HT1080 (cell line): ENCODE data around the gene RERE. TPM values are rescaled to one million over a fixed set of nuclear protein-coding genes. Genes with fewer than 3 reads are reported as not detected.
"Not testable (repeated sequence)": the region's sequence is repeated elsewhere in the genome, so short reads cannot be mapped to it uniquely, and the experiment has no call there.

ENCODE experiments used
- DNase-seq: peaks from one replicate; pipeline ENCODE4 v3.0.0-alpha.2; 2015; ENCODE audit warnings: low read depth
- total RNA-seq: library from RNA; depleted of rRNA; stranded (reverse); fragments of >200 nt; shearing (Covaris generic); gene quantifications from 2 replicates; pipeline ENCODE4 v1.2.3, GENCODE V29; 2014

The RERE gene
- total RNA-seq, 1 experiment from 2014 or later, result 12.4 TPM

DNA sequence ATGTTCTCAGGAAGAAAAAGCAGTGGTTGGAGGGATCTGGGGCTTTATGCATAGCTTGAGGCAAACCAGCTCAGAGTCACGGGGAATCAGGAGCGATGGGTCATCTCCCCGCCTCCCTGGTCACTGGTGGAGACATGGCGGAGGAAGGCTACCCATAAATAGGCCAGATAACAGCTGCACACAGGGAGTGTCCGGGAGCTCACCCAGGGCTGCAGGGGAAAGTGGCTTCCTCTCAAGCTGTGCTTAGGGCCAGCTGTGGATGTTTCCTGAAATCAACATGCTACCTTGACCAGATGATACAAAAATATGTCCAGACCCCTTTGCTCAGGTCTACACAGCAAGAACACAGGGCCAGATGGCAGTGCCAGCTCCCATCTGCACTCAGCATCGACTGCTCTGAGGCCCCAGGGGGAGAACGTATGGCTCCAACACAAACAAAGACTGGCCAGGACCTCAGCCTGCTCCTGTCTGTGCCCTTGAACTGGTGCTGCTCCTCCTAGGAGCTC is 27.1 kb upstream of the RERE start:
- DNase-seq, result no peak

DNA sequence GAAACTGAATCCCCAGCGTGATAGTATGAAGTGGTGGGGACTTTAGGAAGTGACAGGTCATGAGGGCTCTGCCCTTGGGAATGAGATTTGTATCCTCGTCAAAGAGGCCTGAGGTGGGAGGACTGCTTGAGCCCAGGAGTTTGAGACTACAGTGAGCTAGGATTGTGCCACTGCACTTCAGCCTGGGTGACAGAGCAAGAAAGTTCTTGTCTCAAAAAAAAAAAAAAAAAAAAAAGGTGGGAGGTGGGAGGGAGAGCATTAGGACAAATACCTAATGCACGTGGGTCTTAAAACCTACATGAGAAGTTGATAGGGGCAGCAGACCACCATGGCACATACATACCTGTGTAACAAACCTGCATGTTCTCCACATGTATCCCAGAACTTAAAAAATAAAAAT is 24.0 kb upstream of the RERE start:
- no peak for DNase-seq

DNA sequence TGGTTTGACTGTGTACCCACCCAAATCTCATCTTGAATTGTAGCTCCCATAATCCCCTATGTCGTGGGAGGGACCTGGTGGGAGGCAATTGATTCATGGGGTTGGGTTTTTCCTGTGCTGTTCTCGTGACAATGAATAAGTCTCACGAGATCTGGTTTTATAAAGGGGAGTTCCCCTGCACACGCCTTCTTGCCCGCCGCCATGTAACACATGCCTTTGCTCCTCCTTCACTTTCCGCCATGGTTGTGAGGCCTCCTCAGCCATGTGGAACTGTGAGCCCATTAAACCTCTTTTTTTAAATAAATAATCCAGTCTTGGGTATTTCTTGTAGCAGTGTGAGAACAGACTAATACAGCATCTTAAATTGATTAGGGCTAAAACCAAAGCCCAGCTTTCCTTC is 22.6 kb upstream of the RERE start:
- no peak for DNase-seq

DNA sequence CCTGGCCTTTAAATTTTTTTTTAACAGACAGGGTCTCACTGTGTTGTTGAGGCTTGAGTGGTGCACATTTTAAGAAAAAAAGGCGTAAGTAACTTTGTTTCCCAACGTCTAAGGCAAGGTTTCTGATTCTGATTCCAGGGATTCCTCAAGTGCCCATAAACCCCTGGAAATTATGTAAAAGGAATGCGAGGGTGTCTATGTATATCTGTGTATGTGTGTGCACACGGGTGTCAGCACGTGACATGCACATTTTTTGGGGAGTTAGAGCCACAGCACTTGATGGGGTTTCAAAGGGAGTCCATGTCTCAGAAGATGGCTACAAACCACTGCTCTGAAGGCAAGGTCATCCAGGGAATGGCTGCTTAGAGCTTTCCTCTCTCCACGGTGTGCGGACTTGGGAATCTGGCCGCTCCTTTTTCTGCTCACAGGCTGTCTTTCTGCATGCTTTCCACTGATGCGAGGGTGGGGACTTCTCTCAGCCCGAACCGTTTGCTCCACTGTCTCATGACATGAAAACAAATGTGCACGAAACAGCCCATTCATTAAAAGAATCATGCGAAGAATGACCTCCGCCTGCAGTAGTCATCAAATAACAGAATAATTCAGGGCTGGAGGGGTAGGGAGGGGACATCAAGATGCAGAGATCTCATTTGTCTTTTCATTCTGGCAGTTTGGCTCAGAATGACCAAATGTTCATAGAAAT is 18.7 kb upstream of the RERE start:
- no peak for DNase-seq

DNA sequence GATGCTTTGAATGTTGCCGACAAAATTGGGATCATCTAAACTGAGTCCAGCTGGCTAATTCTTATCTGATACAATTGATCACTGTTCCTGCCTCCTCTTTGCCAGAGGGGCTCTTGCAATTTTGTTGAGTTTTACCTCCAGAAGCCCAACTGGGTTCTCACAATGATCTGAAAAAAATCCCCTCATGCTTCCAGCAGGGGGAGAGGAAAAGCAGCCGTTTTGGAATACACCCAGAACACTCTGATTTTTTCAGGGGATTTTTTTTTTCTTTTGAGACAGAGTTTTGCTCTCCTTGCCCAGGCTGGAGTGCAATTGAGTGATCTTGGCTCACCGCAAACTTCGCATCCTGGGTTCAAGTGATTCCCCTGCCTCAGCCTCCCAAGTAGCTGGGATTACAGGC is 13.9 kb upstream of the RERE start:
- DNase-seq, result no peak

DNA sequence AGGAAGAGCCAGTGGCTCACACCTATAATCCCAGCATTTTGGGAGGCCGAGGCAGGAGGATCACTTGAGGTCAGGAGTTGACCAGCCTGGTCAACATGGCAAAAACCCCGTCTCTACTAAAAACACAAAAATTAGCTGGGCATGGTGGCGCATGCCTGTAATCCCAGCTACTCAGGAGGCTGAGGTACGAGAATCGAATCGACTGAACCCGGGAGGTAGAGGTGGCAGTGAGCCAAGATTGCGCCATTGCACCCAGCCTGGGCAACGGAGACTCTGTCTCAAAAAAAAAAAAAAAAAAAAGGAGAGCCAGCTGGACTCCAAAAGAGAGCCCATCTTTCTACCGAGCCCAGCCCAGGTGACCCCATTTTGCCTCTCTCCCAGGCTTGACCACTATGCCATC is 13.3 kb upstream of the RERE start:
- not testable (repeated sequence) for DNase-seq

DNA sequence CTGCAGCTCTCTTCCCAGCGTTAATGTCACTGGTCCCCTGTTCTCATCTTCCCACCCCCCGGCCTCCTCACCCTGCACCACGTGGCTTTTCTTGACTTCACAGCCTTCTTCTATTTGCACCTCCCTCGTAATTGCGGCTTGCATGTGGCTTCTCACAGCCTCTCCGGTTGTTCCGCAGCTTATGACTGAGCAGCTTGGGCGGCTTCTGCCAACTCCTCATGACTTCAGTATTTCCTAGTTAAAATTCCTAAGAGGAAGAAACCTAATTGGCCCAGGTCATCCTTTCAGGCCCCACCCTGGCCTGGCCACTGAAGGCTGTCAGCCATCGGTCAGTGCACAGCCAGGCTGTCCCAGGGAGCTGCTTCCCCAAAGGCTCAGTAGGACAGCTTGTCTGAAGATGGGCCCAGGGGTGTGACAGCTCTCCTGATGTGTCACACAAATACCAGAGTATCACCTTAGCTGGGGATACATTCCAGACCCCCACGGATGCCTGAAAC is 8.6 kb upstream of the RERE start:
- DNase-seq, result peak; percentile 26

DNA sequence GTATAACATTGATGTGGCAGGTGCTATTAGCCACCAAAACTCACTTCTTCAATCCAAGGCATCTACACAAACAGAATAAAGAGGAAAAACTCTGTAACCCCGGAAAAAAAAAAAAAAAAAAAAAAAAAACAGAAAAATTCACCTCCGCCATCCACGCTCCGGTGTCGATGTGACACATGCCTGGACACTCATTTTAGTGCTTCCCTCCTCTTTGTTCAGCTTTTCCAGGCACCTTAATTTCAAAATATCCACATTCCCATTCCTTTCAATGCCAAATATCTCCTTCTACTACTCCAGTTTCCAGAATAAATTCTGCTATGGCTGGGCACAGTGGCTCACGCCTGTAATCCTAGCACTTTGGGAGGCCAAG is 5.8 kb upstream of the RERE start:
- no peak for DNase-seq

DNA sequence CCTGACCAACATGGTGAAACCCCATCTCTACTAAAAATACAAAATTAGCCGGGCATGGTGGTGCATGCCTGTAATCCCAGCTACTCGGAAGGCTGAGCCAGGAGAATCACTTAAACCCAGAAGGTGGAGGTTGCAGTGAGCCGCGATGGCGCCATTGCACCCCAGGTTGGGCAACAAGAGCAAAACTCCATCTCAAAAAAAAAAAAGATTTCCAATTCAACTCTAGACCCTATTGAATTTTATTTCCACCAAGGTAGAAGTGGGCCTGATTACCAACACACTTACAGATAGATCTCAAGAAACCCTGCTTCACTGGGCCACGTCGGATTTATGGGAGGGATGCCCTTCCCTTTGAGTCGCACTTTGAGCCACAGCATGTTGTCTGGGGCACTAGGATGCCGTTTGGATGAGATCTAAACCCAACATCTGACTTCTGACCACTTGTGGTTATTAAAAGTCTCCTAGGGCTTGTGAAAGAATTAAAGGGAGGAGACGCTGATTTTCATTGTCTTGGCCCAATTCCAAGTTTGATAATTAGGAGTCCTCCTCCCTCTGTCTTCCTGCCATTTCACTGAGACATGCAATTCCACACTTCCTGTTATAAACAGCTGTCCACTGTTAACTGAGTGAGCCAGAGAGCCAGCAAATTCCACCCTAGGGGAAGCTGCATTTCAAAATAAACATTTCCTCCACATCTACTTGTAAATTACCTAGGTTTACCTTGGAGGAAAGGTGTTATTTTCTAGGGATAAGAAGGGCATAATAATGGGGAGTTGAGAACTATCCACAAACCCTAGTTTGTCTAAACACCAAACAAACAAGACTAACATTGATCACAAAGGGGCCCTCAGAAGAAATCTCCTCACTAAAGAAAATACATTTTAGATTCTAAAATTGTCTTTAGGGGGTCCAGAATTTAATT is 5.2 kb upstream of the RERE start:
- peak; percentile 86 for DNase-seq

DNA sequence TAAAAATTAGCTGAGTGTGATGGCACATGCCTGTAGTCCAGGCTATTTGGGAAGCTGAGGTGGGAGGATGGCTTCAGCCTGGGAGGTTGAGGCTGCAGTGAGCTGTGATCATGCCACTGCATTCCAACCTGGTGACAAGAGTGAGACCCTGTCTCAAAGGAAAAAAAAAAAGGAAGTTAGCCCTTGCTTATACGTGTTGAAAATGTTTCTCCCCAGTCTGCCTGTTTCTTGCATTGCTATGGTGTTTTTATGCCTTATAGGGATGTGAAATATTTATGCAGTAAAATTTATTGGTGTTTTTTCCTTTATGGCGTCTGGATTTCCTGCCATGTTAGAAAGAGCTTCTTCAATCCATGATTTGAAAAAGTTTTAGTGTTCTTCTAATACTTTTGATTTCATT is 3.6 kb upstream of the RERE start:
- DNase-seq, result peak; percentile 21

DNA sequence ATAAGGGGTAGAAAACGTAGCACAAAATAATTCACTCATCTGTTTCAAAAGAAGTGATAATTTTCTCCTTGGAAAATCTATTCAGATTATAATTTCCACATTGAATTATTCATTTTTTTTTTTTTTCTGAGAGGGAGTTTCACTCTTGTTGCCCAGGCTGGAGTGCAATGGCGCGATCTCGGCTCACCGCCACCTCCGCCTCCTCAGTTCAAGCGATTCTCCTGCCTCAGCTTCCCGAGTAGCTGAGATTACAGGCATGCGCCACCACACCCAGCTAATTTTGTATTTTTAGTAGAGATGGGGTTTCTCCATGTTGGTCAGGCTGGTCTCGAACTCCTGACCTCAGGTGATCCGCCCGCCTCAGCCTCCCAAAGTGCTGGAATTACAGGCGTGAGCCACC is 1.3 kb upstream of the RERE start:
- not testable (repeated sequence) for DNase-seq

DNA sequence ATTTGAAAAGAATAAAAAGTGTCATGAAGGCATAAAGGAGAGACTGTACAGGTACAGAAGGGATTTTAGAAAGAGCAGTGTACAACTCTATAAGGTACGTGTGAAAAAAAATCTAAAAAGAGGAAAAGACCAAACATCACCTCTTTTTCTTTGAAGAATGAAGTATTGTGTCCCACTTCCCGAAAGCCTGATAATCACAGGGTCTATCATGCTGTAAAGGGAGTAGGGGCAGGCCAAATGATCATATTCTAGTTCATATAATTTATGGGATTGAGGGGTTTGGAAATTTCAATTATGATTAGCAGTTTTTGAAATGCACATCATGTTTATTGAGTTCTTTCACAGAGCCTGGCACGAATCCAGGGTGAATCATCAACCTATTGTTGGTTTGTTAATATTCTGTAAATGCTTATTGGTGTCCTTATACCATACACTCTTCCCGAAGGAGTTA is 910 bp upstream of the RERE start:
- peak; percentile 53 for DNase-seq

DNA sequence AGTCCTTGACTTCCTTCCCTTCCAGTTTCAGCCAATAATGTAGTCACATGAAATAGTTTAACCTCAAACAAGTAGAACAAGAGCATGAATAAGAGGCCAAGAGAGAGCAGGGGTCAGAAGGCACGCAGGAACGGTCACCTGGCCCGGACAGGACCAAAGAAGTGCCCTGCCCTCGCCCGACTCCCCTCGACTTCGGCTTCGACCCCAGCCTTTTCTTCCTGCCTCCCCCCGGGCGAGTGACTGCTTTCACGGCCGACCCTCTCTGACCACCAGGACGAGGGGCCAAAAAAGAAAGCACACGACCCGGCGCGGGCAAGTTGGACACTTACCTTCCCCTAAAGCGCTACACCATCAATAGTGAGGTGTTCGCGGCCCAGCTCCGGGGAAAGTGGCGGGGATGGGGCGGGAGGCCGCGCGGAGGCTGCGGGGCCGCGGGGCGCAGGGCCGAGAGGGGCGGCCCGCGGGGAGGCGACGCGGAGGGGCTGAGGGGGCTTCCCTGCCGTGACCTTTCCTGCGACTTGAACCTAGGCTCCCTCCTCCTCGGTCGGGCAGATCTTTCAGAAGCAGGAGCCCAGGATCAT is 519 bp downstream of the RERE start:
- peak; percentile 7 for DNase-seq

DNA sequence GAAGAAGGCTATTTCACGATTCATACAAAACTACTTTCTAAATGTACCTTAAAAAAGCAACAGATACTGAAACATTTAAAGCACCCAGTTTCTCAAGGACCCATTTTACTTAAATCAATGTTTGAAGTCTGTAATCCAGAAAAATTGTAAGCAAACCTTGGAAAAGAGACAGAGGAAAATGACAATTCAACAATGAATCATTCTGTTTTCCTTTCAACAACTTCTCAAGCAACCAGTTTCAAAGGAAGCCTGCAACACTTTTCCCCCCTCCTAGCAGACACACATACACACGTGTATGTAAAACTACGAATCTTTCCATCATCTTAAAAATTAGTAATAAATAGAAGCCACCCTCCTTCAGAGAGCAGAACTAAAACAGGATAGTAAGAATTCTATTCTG is 1.2 kb downstream of the RERE start:
- peak; percentile 47 for DNase-seq

DNA sequence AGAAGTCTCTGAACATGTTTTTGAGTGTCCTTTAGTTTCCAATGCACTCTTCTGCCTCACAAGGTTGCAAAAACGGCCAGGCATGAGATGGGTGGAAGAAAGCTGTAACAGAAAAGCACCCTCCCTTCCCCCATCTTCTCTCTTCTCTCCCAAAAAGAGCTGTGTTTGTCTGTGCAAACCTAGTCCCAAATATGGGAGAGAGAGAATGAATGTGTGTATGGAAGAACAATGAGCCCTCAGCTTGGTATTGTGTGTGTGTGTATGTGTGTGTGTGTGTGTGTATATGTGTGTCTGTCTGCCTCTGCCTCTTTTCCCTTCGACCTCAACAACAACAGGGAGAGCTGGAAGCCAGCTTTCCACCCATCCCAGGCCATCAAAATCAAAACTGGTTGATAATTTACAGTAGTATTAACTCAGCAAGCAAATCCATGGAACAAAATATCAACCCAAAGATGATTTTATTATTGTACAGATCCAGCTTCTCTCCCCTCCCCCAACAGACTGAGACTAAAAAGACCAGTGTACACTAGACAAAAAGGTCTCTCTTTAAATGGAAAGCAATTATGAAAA is 1.8 kb downstream of the RERE start:
- DNase-seq, result peak; percentile 32

DNA sequence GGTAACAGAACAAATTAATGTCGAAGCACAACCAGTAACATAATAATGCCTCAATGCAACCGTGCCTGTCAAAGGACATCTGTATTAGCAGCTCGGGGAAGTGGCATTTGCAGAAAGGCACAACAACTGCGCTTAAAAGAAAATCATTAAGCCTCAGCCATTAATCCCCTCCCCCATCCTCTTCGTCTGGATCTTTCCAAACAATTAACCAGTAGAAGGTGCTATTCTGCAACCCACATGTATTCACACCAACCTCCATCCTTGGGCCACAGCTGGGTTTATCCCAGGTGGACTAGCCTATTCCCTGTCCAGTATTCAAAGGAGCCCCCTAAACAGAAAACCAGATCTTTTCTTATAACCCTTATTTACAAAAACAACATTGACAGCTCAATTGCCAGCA is 2.6 kb downstream of the RERE start:
- no peak for DNase-seq

DNA sequence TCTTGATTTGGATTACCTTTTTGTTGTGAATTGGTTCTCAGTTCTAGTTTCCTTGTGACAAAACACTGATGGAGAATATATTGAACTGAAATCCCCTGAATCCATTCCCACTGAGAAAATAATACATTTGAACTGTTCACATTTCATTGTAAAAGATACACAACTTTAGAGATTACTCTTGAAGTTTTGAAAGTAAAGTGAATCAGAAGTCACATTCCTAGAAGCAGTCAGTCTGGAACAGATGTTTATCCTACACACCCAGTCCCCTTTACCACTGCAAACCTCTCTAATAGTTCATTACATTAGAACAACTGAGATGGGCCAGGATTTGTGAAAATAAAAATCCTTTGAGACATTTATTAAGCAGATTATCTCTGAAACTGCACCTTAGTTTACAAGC is 3.4 kb downstream of the RERE start:
- no peak for DNase-seq

DNA sequence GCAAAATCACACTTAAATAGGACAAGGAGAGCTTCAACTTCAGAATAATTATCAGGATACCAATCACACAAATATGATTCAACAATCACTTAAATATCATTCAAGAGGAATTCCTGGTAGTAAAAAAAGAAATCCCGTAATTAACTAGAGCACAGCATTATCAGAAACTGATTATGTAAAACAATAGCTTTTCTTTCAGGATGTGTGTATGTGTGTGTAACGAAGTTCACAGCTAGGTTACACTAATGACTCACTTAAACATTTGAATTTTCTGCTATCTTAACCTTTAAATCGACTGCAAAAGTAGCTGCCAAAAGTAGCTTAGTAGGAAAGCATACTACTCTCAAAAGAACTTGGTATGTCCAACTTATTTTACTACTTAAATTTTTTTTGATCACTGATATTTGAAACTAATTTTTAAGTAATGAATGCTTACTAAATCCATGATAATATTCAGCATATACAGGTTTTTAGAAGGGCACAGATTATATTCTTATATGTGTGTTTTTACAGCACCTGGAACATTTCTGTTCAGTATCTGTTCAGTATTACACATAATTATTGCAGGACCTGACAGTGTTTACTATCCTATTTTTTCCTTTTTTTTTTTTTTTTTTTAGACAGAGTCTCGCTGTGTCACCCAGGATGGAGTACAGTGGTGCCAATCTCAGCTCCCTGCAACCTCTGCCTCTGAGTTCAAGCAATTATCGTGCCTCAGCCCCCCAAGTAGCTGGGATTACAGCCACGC is 4.2 kb downstream of the RERE start:
- DNase-seq, result peak; percentile 34

DNA sequence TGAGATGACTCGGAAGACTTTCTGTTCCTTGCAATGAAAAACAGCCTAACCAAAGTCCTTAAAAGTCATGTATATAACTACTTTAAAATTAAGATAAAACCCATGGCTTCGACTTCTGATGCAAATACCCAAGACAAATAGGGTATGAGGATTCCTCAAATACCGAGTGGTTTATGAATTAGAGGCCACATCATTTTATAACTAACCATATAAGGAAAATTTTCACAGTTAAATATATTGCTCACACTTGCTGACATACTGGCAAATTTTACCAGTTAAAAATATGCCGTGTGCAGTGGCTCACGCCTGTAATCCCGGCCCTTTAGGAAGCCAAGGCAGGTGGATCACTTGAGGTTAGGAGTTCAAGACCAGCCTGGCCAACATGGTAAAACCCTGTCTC is 5.4 kb downstream of the RERE start:
- no peak for DNase-seq

DNA sequence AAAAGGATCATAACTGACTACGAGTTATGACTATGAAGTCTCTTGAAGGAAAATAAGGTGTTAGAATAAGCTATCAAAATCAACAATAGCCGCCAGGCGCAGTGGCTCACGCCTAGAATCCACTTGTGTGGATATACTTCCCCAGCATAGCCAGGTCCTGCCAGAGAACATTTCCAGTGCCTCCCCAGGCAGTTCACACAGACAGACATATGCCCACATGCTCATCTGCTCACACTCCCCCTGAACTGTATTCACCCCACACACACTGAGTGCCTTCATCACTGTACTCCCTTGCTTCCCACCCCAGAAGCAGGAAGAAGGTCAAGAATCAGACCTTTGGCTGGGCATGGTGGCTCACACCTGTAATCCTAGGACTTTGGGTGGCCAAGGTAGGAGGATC is 6.5 kb downstream of the RERE start:
- DNase-seq, result no peak

DNA sequence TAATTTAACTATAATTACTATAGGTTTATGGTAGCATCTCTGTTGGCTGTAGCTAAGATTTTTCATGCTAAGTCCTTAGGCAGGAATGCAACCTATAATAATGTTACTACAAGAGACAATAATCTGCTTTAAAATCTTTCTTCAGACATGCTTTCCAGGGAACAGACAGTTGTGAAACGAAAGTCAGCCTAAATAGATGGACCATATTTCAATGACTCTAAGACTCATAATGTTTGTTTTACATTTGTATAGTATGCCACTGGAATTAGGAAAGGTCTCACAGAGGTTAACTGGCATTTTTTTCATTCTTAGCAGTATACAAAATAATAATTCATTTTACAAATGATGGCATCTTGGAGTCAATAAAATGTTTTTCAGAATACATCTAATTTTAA is 8.1 kb downstream of the RERE start:
- DNase-seq, result no peak
